GM12874 (cell line): ENCODE measurements around the gene PRKCE.

Source experiments
- TF ChIP-seq, protein P1 (sequence below): IDR thresholded peaks from 2 replicates; pipeline ENCODE4 v1.5.1; 2011; ENCODE audit warnings: low read depth, mild to moderate bottlenecking, control low read depth, low read length, moderate library complexity; ENCODE audit not compliant: insufficient read depth

The PRKCE gene

DNA sequence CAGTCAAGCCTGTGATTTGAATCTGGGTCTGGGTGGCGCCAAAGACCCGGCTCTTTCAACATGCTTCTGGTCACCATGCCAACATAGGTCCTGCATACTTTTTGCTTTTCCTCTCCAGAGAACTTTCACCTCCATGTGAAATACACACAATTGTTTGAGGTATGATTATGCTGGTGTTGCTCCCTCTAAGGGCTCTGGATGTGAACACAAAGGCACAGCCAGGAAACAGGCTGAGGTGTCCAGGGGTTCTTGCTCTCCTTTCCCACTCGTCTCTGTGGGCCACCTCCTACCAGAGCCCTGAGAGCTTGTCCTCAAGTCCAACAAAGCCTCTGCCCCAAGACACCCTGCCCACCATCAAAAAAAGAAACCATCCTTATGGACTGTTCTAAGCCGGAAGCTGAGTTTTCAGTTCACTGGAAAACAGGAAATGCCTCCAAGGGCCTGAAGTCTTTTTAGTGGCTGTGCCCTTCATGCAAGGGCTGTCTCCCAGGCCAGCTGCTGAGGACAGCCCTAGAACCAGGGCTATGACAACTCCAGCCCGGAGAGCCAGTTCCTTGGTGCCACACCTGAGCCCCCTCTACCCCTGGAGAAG is 545.5 kb downstream of the PRKCE start:
- TF ChIP-seq, protein P1, sequence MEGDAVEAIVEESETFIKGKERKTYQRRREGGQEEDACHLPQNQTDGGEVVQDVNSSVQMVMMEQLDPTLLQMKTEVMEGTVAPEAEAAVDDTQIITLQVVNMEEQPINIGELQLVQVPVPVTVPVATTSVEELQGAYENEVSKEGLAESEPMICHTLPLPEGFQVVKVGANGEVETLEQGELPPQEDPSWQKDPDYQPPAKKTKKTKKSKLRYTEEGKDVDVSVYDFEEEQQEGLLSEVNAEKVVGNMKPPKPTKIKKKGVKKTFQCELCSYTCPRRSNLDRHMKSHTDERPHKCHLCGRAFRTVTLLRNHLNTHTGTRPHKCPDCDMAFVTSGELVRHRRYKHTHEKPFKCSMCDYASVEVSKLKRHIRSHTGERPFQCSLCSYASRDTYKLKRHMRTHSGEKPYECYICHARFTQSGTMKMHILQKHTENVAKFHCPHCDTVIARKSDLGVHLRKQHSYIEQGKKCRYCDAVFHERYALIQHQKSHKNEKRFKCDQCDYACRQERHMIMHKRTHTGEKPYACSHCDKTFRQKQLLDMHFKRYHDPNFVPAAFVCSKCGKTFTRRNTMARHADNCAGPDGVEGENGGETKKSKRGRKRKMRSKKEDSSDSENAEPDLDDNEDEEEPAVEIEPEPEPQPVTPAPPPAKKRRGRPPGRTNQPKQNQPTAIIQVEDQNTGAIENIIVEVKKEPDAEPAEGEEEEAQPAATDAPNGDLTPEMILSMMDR: no peak

- TF ChIP-seq, protein P1: no peak
These were observed 546.2 kb downstream of the PRKCE start for GRCh38 chr2:46197672-46198071.

- TF ChIP-seq, protein P1: no peak
These were observed 546.8 kb downstream of the PRKCE start for GRCh38 chr2:46198164-46198883.

DNA sequence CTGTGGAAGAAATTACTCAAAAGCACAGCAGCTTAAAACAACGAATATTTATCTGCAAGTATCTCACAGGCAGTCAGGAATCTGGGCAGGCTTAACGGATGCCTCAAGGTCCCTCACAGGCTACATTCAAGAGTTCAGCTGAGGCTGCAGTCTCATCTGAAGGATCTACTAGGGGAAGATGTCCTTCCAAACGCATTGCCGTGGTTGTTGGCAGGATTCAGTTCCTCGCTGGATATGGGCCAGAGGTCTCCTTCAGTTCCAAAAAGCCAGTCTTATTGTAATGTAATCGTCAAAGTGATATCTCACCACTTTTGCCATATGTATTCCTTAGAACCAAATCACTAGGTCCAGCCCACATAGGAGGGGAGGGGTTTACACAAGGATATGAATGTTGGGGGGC is 547.5 kb downstream of the PRKCE start:
- TF ChIP-seq, protein P1: no peak

DNA sequence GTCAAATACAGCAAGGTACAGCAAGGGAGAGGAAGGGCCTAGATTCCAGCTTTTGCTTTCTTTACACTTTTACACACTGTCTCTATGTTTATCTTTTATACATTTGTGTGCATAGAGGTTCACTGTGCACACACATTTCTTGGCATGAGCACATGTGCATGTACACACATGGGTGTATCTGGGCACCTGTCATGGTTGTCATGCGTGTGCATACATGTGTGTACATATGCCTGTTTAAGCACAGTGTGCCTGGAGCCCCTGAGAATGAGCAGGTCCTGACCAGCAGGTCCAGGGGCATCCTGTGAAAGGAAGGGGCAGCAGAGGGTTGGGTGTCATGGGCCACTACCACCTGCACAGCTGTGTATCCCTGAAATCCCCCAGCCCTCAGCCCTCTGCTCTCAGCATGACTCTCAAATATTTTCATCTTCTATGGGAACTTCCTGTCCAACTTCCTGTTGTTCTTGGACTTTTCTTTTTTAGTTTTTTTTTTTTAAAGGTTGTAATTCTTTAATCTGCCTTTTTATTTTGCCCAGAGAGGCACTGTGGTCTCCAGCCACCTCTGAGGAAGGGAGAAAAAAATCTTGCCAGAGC is 548.7 kb downstream of the PRKCE start:
- TF ChIP-seq, protein P1: no peak

DNA sequence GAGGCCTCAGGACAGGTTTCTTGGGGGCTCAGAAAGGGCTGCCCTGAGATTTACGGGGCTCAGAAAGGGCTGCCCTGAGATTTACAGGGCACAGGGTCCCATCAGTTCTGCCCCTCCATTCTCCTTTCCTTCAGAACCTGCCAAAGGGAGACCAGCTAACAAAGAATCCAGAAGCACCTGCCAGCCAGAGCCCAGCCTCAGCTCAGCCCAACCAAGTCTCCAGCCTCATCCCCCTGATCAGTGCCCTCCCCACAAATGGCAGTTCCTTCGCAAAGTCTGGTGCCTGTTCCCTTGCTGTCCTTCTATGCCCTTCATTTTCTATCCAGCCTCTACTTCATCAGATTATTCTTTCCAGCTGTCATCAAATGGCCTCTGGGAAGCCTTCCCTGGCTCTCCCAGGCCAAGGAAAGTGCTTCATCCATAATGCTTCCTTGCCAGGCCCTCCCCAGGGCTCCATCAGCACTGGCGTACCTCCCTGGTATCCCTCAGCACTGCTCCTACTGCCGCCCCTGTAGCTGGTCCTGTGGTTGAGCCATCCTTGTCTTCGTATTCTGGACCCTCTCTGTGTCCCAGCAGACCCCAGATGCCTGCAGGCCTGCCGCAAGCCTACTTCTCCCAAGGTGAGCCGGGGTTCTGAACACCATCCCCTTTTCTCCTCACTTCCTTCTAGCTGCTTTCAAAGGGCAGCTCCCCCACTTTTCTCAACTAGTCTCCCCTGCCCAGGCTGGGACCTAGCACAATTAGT is 549.6 kb downstream of the PRKCE start:
- TF ChIP-seq, protein P1: no peak

GRCh38 chr2:46202453-46202852 is 551.0 kb downstream of the PRKCE start:
- TF ChIP-seq, protein P1: no peak
